ENCODE measurements around the gene OR2L8.

The OR2L8 gene

DNA sequence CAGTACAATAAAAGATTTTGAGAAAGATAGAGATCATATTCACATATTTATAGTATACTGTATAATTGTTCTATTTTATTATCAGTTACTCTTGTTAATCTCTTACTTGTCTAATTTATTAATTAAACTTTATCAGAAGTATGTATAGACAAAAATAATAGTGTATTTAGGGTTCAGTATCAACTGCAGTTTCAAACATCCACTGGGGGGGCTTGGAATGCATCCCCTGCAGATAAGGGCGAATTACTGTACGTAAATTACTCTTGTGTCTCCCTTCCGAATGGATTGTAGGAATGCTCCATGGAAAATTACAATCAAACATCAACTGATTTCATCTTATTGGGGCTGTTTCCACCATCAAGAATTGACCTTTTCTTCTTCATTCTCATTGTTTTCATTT lies at the start of gene OR2L8:
Gene OR2L8, plus strand, starts transcription at position 301 of the 400 bp plus-strand sequence. Its CDS starts 0 bp downstream, at position 301.
- DNase-seq (ENCODE audit: low read depth, low spot score) = no peak

DNA sequence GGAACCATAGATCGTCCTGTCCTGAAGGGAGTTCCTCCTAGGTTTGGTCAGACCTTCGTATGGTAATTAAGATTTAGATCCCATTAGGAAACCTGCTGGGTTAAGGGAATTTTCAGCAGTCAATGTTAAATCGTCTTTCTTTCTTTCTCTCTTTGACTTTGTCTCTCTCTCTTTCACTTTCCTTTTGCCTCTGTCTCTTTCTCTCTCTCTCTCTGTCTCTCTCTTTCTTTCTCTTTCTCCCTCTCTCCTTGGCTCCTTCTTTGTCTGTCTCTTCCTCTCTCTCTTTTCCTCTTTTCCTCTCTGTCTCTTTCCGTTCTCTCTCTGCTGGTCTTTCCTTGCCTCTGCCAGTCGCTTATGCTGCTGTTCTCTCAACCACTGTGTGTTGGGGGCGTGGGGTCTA lies 44.5 kb upstream of the OR2L8 start:
- DNase-seq (ENCODE audit: low read depth, low spot score) = no peak

- no peak for DNase-seq (ENCODE audit: low read depth, low spot score)
These were observed 43.5 kb upstream of the OR2L8 start for GRCh38 chr1:247905181-247905580.

GRCh38 chr1:247905910-247906503 lies 42.7 kb upstream of the OR2L8 start:
- no peak for DNase-seq (ENCODE audit: low read depth, low spot score)

GRCh38 chr1:247906504-247907047 lies 42.1 kb upstream of the OR2L8 start:
- peak; percentile 57 for DNase-seq (ENCODE audit: low read depth, low spot score)

DNA sequence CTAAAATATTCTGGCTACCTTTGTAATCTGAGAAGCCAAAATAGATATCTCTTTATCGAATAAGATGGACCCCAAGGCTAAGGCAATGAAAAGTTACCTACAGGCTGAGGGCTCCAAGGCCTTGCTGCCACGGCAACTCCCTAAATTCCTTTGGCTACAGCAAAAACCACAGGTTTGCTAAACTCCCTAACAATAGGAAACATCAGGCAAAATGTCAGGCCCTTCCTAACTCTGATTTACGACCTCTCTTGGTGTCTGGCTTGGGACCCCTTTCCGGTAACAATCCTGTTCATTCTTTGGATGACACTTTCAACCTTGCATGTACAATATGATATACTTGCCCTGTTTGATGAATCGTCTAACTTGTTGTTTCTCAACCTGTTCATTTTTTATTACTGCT lies 39.9 kb upstream of the OR2L8 start:
- DNase-seq (ENCODE audit: low read depth, low spot score) = no peak

- DNase-seq (ENCODE audit: low read depth, low spot score) = no peak
These were observed 34.9 kb upstream of the OR2L8 start for GRCh38 chr1:247913786-247914185.

DNA sequence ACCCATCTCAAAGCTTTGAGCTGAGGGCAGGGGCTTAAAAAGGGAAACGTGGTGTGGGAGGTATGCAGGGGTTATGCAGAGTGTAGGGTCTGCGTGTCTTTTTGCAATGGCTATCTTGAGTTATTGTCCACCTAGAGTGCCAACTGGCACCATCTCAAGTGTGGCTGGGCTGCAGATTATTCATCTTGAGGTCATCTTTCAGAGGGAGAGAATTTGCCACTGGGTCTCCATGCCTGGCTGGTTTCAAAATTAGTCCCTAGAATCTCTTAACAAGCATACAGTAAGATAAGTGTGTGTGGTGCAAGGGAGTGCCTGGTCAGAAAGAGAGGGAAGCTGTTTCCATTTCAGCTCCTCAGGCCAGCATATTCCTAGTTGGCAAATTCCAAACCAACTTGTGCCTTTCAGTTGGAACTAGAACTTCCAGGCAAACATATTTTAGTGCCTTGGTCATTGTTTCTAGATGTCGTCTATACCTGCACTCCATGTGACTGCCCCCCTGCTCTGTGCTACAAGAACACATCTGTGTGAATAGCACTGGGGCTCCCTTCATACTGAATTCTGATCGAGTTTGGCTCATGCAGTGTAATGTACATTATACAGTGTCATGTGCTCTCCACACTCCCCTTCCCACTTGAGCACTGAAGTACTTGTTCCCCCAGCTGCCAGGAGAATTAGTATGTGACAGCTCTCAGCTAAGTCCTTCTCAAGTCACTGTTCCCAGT lies 33.6 kb upstream of the OR2L8 start:
- no peak for DNase-seq (ENCODE audit: low read depth, low spot score)

DNA sequence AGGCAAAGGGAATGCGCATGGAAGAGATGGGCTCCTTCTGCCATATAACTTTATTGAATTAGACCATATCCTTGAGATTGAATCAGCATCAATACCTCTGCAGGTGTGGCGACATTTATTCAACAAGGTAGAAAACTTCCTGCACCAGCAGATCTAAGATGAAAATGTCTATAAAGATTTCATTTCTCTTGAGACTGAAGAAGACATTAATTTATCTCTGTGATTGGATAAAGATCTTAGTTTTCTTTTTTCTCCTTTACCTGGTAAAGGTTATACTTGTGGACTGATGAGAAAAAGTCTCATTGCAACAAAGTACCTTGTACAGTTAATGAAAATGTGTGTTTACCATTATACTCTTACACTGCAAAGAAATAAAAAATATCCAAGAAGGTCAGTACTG lies 28.7 kb upstream of the OR2L8 start, which contains the start of gene OR2T8:
Gene OR2T8, plus strand, starts transcription at position 301 of the 400 bp plus-strand sequence. CDS start 766 bp downstream, outside the sequence.
- DNase-seq (ENCODE audit: low read depth, low spot score) = no peak

DNA sequence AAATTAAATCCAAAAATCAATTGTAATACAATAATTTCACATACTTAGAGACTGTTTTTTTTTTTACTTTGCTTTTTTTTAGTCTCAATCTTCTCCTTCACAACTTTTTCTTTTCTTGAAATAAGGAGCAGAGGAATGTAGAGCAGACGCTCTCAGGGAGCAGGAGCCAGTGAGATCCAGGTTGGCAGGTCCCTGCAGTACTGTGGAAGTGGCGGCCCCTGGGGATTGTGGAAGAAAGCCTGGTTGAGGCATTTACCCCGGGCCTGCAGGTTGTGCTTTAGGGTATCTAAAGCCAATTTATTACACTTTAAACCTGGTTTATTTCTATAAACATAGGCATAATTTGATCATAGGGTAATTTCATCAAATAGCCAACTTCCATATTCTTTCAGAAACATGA lies 24.7 kb upstream of the OR2L8 start:
- DNase-seq (ENCODE audit: low read depth, low spot score) = no peak

DNA sequence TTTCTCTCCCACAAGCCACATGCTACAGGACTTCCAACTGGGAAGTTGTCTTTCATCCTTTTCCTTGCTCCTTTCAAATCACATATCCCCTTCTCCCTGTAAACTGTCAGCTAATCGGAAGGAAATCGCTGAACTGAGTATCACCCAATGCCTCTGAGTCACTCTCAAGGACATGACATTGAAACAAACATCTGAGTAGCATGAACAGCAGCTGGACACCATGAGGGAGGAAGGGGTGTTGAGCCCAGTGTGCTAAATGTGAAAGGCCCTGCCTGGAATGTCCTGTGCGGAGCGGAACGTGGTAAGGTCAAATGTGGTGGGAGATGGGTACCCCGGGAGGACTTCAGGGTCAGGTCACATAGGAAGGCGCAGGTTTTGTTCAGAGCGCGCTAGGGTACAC lies 23.8 kb upstream of the OR2L8 start, which contains the start of gene OR2AJ1:
Gene OR2AJ1, plus strand, starts transcription at position 22 of the 400 bp plus-strand sequence. CDS start 8,880 bp downstream, outside the sequence.
- no peak for DNase-seq (ENCODE audit: low read depth, low spot score)

GRCh38 chr1:247933989-247934388 lies 14.7 kb upstream of the OR2L8 start:
- DNase-seq (ENCODE audit: low read depth, low spot score) = no peak

GRCh38 chr1:247935781-247936180 lies 12.9 kb upstream of the OR2L8 start:
- DNase-seq (ENCODE audit: low read depth, low spot score) = no peak

DNA sequence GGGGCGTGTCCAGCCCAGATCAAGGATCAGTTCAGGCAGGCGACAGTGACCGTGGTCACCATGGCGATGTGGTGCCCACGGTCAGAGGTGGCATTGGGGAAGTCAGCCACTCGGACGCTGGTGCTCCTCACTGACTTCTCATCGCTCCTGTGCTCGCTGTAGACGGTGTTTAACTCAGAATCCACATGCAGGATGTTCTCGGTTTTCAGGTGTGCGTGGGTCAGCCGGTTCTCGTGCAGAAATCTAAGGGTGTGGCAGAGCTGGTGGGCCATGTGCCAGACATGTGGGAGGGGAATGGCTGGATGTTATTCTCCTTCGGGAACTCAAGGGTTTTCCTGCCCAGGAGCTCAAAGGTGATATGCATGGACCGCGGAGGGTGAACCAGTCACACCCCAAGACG lies 12.2 kb upstream of the OR2L8 start:
- DNase-seq (ENCODE audit: low read depth, low spot score) = no peak

DNA sequence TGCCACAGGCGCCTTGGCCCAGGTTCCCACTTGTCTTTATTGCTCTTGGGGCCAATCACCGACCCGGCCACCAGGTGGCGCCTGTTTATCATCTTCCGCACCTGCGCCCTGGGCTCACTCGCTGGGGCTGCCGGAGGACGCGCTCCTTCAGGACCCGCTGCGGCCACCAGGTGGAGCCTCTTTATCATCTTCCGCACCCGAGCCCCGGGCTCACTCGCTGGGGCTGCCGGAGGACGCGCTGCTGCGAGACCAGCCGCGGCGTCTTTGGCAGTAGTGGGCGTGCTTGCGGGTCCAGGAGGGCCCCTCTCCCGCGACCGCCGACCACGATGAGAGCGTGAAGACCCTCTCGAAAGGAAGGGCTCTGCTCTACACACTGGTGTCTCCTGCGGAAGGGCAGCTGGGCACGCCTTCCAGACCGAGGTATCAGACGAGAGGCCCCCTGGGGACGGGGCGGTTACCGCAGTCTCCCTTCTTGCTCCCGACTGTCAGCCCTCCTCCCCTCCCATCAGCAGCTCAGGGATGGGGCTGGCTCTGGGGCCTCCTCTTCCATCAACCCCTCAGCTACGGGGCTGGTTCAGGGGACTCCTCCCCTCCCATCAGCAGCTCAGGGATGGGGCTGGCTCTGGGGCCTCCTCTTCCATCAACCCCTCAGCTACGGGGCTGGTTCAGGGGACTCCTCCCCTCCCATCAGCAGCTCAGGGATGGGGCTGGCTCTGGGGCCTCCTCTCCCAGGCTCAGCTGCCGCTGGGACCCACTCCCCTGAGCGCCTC lies 11.5 kb upstream of the OR2L8 start:
- peak; percentile 61 for DNase-seq (ENCODE audit: low read depth, low spot score)

- DNase-seq (ENCODE audit: low read depth, low spot score) = no peak
These were observed 6.0 kb upstream of the OR2L8 start for GRCh38 chr1:247942624-247943023.

- no peak for DNase-seq (ENCODE audit: low read depth, low spot score)
These were observed 4.8 kb downstream of the OR2L8 start for GRCh38 chr1:247953408-247953807.

DNA sequence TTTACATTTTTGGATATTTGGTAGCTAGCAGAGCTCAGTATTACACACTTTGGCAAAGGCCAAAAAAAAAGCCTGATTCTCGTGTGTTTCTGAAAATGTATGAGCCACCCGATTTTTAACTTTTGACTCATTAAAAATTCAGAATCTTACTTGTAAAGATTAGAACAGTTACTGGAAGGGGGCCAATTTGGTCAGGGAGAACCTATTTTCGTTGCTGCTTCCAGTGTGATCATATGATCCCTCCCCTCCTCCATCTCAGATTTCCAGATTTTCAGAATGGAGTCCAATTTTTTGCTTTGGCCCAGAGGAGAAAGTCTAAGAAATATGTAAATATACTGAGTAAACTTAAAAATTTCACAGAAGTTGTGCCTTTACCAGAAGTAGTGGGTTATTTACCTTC lies 13.1 kb downstream of the OR2L8 start:
- no peak for DNase-seq (ENCODE audit: low read depth, low spot score)

DNA sequence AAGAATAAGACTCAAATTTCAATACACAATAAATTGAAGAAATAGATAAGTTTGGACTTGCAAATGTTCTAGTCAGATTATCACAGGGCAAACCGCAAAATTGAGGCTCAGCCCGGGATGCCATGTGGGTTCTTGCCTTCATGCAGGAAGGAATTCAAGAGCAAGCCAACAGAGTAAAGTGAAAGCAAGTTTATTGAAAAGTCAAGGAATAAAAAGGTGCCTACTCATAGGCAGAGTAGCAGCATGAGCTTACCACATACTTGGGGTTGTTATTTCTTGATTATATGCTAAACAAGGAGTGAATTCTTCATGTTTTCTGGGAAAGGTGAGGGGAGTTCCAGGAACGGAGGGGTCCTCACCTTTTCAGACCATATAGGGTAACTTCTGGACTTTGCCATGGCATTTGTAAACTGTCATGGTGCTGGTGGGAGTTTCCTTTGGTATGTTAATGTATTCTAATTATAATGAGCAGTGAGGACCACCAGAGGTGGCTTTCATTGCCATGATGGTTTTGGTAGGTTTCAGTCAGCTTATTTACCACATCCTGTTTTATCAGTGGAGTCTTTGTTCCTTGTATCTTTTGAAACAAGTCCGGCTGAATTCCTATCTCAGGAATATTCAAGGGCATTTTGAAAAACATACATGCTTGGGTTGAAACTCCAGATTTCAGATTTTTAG lies 14.4 kb downstream of the OR2L8 start:
- DNase-seq (ENCODE audit: low read depth, low spot score) = no peak

DNA sequence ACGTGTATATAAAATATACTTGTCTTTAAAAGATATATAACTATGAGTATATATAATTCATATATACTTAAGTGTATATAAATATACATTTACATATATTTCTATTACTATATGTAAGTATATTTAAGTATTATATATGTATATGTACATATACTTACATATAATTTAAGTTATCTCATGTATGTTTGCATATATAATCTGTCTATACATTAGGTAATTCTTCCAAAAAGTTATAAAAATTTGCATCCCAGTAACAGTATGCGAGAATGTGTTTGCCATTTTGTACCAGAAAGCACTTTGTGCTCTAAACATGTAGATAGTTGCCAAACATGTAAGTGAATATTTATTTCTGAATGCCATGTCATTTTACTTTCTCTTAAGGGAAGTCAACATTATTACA lies 16.3 kb downstream of the OR2L8 start, which contains the start of gene OR2AK2:
Gene OR2AK2, plus strand, starts transcription at position 301 of the 400 bp plus-strand sequence. CDS start 144 bp downstream, outside the sequence.
- no peak for DNase-seq (ENCODE audit: low read depth, low spot score)

GRCh38 chr1:247966532-247967204 lies 18.0 kb downstream of the OR2L8 start:
- no peak for DNase-seq (ENCODE audit: low read depth, low spot score)

Data from iPS DF 19.7 (cell line).